Measurements from ENCODE around the gene ZNF81. TPM values are rescaled to one million over a fixed set of nuclear protein-coding genes. Genes with fewer than 3 reads are reported as not detected.
"Not testable (repeated sequence)": the region's sequence is repeated elsewhere in the genome, so short reads cannot be mapped to it uniquely, and the experiment has no call there.

The ZNF81 gene
- total RNA-seq, 1 experiment from 2014 or later, result 4.4 TPM

DNA sequence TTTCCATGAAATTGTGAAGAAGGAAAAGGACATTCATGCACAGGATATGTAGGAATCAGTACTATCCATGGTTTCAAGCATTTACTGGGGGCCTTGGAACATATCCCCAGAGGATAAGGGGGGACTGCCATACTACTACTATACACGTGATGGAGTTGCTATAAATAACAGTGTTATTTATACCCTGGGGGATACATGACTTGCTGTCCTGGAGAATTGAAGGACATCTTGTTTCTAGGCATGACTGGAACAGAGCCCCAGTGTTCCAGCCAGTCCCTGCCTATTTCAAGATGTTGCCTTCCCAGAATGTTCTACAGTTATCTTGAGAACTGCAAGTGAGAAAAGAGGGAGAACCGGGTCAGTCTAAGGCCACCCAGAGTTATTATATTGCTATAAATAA is 39.6 kb upstream of the ZNF81 start:
- intact Hi-C loops (cut with micrococcal nuclease), result no loop called here
- Histone ChIP-seq H3K27me3 (ENCODE audit: low read length) (peaks cover 6% of the 10 kb centered on the region; the same call in 1 of the 2 replicates), H3K9ac (ENCODE audit: low read length) (no peak overlapping the region), H3K4me3 (ENCODE audit: low read length) (no peak overlapping the region; the same call in 1 of the 2 replicates), H3K4me1 (ENCODE audit: insufficient read depth, low read length) (peaks cover 13% of the 10 kb centered on the region), H3K4me2 (ENCODE audit: low read length) (peak overlapping the region; percentile 75), H3K27ac (ENCODE audit: low read length) (peak overlapping the region; percentile 38; the same call in 1 of the 2 replicates), H4K20me1 (ENCODE audit: low read length) (no peaks in the 10 kb centered on the region), H3K79me2 (ENCODE audit: low read length) (no peaks in the 10 kb centered on the region), H3F3A (ENCODE audit: low read length, unreplicated experiment) (no peaks in the 10 kb centered on the region), H3K9me3 (ENCODE audit: low read length) (no peaks in the 10 kb centered on the region), H2AFZ (ENCODE audit: low read length) (peak overlapping the region; percentile 60; the same call in 1 of the 2 replicates), H3K36me3 (ENCODE audit: low read depth, low read length) (no peaks in the 10 kb centered on the region), H3K9me2 (replicated peaks; ENCODE audit: low read length) (no peaks in the 10 kb centered on the region)
- POLR2A ChIA-PET (ENCODE audit: unreplicated experiment), result no interaction called here
- ATAC-seq (no peak), DNase-seq (no peak)
- BruUV-seq (replicated peaks), result no TSS peak
- CTCF ChIA-PET, result no interaction called here
- TF ChIP-seq EZH2 (IDR thresholded peaks at IDR 0.05; ENCODE audit: low read length, unreplicated experiment), result no peak
- no peak for TF ChIP-seq EZH2phosphoT487 (IDR thresholded peaks at IDR 0.05; ENCODE audit: borderline replicate concordance, low read length)
- TF ChIP-seq, protein P1, sequence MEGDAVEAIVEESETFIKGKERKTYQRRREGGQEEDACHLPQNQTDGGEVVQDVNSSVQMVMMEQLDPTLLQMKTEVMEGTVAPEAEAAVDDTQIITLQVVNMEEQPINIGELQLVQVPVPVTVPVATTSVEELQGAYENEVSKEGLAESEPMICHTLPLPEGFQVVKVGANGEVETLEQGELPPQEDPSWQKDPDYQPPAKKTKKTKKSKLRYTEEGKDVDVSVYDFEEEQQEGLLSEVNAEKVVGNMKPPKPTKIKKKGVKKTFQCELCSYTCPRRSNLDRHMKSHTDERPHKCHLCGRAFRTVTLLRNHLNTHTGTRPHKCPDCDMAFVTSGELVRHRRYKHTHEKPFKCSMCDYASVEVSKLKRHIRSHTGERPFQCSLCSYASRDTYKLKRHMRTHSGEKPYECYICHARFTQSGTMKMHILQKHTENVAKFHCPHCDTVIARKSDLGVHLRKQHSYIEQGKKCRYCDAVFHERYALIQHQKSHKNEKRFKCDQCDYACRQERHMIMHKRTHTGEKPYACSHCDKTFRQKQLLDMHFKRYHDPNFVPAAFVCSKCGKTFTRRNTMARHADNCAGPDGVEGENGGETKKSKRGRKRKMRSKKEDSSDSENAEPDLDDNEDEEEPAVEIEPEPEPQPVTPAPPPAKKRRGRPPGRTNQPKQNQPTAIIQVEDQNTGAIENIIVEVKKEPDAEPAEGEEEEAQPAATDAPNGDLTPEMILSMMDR (conservative IDR thresholded peaks at IDR 0.05; ENCODE audit: low read depth, low read length), result no peak

DNA sequence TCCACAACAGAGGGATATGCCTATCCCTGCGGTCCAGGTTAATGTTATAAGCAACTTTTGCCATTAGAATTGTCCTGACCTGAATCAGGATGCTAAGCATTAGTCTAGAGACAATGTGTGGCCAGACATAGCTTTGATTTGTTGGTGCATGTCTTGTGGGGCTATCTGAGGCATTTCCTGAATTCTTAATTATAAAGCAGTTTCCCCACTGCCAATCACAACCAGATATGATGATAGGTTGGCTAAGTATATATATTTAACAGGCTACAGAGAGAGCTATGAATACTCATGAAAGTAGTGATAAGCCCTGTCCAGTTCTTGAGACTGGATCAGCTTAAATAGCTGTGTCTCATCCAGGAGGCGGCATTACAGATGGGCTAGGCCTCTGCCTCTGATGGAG is 37.8 kb upstream of the ZNF81 start:
- Histone ChIP-seq H3K4me1 (ENCODE audit: insufficient read depth, low read length) (peaks cover 13% of the 10 kb centered on the region), H2AFZ (ENCODE audit: low read length) (no peak overlapping the region), H3K36me3 (ENCODE audit: low read depth, low read length) (no peaks in the 10 kb centered on the region), H3K79me2 (ENCODE audit: low read length) (no peaks in the 10 kb centered on the region), H3F3A (ENCODE audit: low read length, unreplicated experiment) (no peaks in the 10 kb centered on the region), H3K9ac (ENCODE audit: low read length) (no peak overlapping the region), H3K9me3 (ENCODE audit: low read length) (no peaks in the 10 kb centered on the region), H4K20me1 (ENCODE audit: low read length) (no peaks in the 10 kb centered on the region), H3K27ac (ENCODE audit: low read length) (no peak overlapping the region), H3K9me2 (replicated peaks; ENCODE audit: low read length) (no peaks in the 10 kb centered on the region), H3K4me2 (ENCODE audit: low read length) (no peak overlapping the region), H3K27me3 (ENCODE audit: low read length) (peaks cover 8% of the 10 kb centered on the region; the same call in 1 of the 2 replicates), H3K4me3 (ENCODE audit: low read length) (no peak overlapping the region)
- ATAC-seq (no peak), DNase-seq (no peak)
- TF ChIP-seq EZH2phosphoT487 (IDR thresholded peaks at IDR 0.05; ENCODE audit: borderline replicate concordance, low read length) (no peak), EZH2 (IDR thresholded peaks at IDR 0.05; ENCODE audit: low read length, unreplicated experiment) (no peak)
- TF ChIP-seq, protein P1 (conservative IDR thresholded peaks at IDR 0.05; ENCODE audit: low read depth, low read length), result no peak
- ChIA-PET CTCF (no interaction called here), POLR2A (ENCODE audit: unreplicated experiment) (no interaction called here)
- intact Hi-C loops (cut with micrococcal nuclease), result no loop called here
- no TSS peak for BruUV-seq (replicated peaks)

- Histone ChIP-seq H3K9ac (ENCODE audit: low read length) (no peak overlapping the region), H3K9me3 (ENCODE audit: low read length) (no peaks in the 10 kb centered on the region), H3K4me1 (ENCODE audit: insufficient read depth, low read length) (no peaks in the 10 kb centered on the region), H3K27ac (ENCODE audit: low read length) (no peak overlapping the region), H3F3A (ENCODE audit: low read length, unreplicated experiment) (no peaks in the 10 kb centered on the region), H3K27me3 (ENCODE audit: low read length) (peaks cover 8% of the 10 kb centered on the region; the same call in 1 of the 2 replicates), H3K9me2 (replicated peaks; ENCODE audit: low read length) (no peaks in the 10 kb centered on the region), H3K4me2 (ENCODE audit: low read length) (peak overlapping the region; percentile 78), H3K4me3 (ENCODE audit: low read length) (peak overlapping the region; percentile 63), H4K20me1 (ENCODE audit: low read length) (no peaks in the 10 kb centered on the region), H3K36me3 (ENCODE audit: low read depth, low read length) (no peaks in the 10 kb centered on the region), H3K79me2 (ENCODE audit: low read length) (no peaks in the 10 kb centered on the region), H2AFZ (ENCODE audit: low read length) (peak overlapping the region; percentile 57; the same call in 1 of the 2 replicates)
- ChIA-PET CTCF (no interaction called here), POLR2A (ENCODE audit: unreplicated experiment) (interaction anchor here (0.7 kb wide), 1 partner anchor 19 kb away, joined by 6 read pairs; no protein-coding TSS in a partner anchor)
- TF ChIP-seq EZH2phosphoT487 (IDR thresholded peaks at IDR 0.05; ENCODE audit: borderline replicate concordance, low read length), result no peak
- no peak for TF ChIP-seq EZH2 (IDR thresholded peaks at IDR 0.05; ENCODE audit: low read length, unreplicated experiment)
- TF ChIP-seq, protein P1 (conservative IDR thresholded peaks at IDR 0.05; ENCODE audit: low read depth, low read length), result no peak
- ATAC-seq, result no peak
- intact Hi-C loops (cut with micrococcal nuclease), result no loop called here
- no TSS peak for BruUV-seq (replicated peaks)
- DNase-seq, result peak; percentile 48
These were observed 34.1 kb upstream of the ZNF81 start for GRCh38 chrX:47802589-47802988.

DNA sequence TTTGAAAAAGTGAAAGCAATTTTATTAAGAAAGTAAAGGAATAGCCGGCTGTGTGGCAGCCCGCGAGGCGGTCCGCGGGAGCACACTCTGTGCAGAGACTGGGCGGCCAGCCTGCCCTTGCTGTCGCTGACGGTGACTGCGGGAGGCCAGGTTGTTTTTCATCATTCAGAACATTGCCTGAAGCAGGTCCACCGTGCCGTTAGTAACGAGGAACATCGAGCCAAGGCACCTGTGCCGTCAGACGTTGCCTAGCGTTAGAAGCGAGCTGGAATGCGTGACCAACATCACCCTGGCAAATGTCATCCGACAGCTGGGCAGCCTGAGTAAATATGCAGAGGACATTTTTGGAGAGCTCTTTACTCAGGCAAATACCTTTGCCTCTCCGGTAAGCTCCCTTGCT is 33.6 kb upstream of the ZNF81 start:
- DNase-seq, result peak; percentile 28
- Histone ChIP-seq H3K4me2 (ENCODE audit: low read length) (peak overlapping the region; percentile 78), H3K4me3 (ENCODE audit: low read length) (peak overlapping the region; percentile 63), H2AFZ (ENCODE audit: low read length) (peak overlapping the region; percentile 57)
- H3K27ac ChIP-seq (ENCODE audit: low read length); H3K9ac ChIP-seq (ENCODE audit: low read length); H3K9me2 ChIP-seq (replicated peaks; ENCODE audit: low read length); H3K9me3 ChIP-seq (ENCODE audit: low read length); H3K27me3 ChIP-seq (ENCODE audit: low read length); H3K79me2 ChIP-seq (ENCODE audit: low read length); H3K4me1 ChIP-seq (ENCODE audit: insufficient read depth, low read length); H3K36me3 ChIP-seq (ENCODE audit: low read depth, low read length); BruUV-seq (replicated peaks); H4K20me1 ChIP-seq (ENCODE audit: low read length); intact Hi-C loops (cut with micrococcal nuclease); CTCF ChIA-PET; H3F3A ChIP-seq (ENCODE audit: low read length, unreplicated experiment): not testable (repeated sequence)
- peak; percentile 54; the same call in 1 of the 2 replicates for ATAC-seq
- POLR2A ChIA-PET (ENCODE audit: unreplicated experiment), result interaction anchor here (0.7 kb wide), 1 partner anchor 18 kb away, joined by 6 read pairs; no protein-coding TSS in a partner anchor

All from PC-3 (cell line).